GM20431 (cell line): Measurements from ENCODE around the gene VIPR2.

ENCODE experiments used
- in situ Hi-C: fragments of 300-500 bp; cut with MseI, MboI; formaldehyde crosslinking; loops from one replicate; pipeline ENCODE4 v1.15.0; 2020; ENCODE audit warnings: low sequenced_read_pairs; ENCODE audit not compliant: unreplicated experiment

The VIPR2 gene

GRCh38 chr7:159031750-159032149 lies 112.9 kb downstream of the VIPR2 start:
- in situ Hi-C loops, result no loop called here

- in situ Hi-C loops, result no loop called here
These were observed 113.4 kb downstream of the VIPR2 start for GRCh38 chr7:159031135-159031701.

GRCh38 chr7:159030490-159031134 lies 114.1 kb downstream of the VIPR2 start:
- in situ Hi-C loops, result no loop called here

GRCh38 chr7:159028508-159029401 lies 115.9 kb downstream of the VIPR2 start:
- in situ Hi-C loops, result no loop called here

GRCh38 chr7:159027789-159028507 lies 116.7 kb downstream of the VIPR2 start:
- in situ Hi-C loops, result no loop called here

- in situ Hi-C loops, result no loop called here
These were observed 117.4 kb downstream of the VIPR2 start for GRCh38 chr7:159027056-159027788.

- in situ Hi-C loops, result no loop called here
These were observed 118.2 kb downstream of the VIPR2 start for GRCh38 chr7:159026271-159027055.

GRCh38 chr7:159025161-159025779 lies 119.4 kb downstream of the VIPR2 start:
- in situ Hi-C loops, result no loop called here

GRCh38 chr7:159024280-159024951 lies 120.3 kb downstream of the VIPR2 start:
- in situ Hi-C loops, result no loop called here

GRCh38 chr7:159023746-159024145 lies 120.9 kb downstream of the VIPR2 start:
- in situ Hi-C loops, result no loop called here

GRCh38 chr7:159023206-159023605 lies 121.5 kb downstream of the VIPR2 start:
- in situ Hi-C loops, result no loop called here

- in situ Hi-C loops, result no loop called here
These were observed 122.3 kb downstream of the VIPR2 start for GRCh38 chr7:159022238-159022993.

GRCh38 chr7:159020987-159021386 lies 123.7 kb downstream of the VIPR2 start:
- in situ Hi-C loops, result no loop called here

GRCh38 chr7:159019111-159019510 lies 125.6 kb downstream of the VIPR2 start:
- in situ Hi-C loops, result no loop called here

- in situ Hi-C loops, result no loop called here
These were observed 126.9 kb downstream of the VIPR2 start for GRCh38 chr7:159017741-159018140.

GRCh38 chr7:159017210-159017609 lies 127.5 kb downstream of the VIPR2 start:
- in situ Hi-C loops, result no loop called here

- in situ Hi-C loops, result no loop called here
These were observed 128.1 kb downstream of the VIPR2 start for GRCh38 chr7:159016591-159016990.
